Body of pancreas (tissue), 4 donors: Measurements from ENCODE around the gene MAPK8IP1. TPM values are rescaled to one million over a fixed set of nuclear protein-coding genes. Genes with fewer than 3 reads are reported as not detected.

ENCODE experiments used
- ATAC-seq: fragments of 150-250 bp; one replicate; pipeline ENCODE4 v1.9.1; 2016
- DNase-seq, 4 donors: peaks; one replicate each; pipeline ENCODE4 v3.0.0-alpha.2; 2019
- H3K27ac ChIP-seq, 4 donors: fragments of 200-600 bp; sonication (generic); 1 replicate in 3 of 4; 2 replicates in 1 of 4; pipeline versions ENCODE4 v1.5.1 to v1.6.1; 2016 to 2019; ENCODE audit warnings: mild to moderate bottlenecking in 1 of 4, mixed read lengths in 1 of 4, moderate library complexity in 1 of 4
- H3K27me3 ChIP-seq, 2 donors: fragments of 200-600 bp; sonication (generic); one replicate each; pipeline ENCODE4 v1.6.0; 2016; ENCODE audit warnings: mild to moderate bottlenecking in 1 of 2
- H3K36me3 ChIP-seq, 2 donors: fragments of 200-600 bp; sonication (generic); replicated peaks in 1 of 2; 2 replicates each; pipeline ENCODE4 v1.5.1; 2016; ENCODE audit warnings: low read depth in 2 of 2; ENCODE audit not compliant: insufficient read depth in 1 of 2
- H3K4me1 ChIP-seq: fragments of 200-600 bp; sonication (generic); one replicate; pipeline ENCODE4 v1.6.0; 2016
- H3K4me3 ChIP-seq, 2 donors: fragments of 200-600 bp; sonication (generic); 1 replicate in 1 of 2; 2 replicates in 1 of 2; pipeline ENCODE4 v1.5.1; 2016 to 2019
- H3K9me3 ChIP-seq, 3 donors: fragments of 200-600 bp; sonication (generic); 1 replicate in 2 of 3; 2 replicates in 1 of 3; pipeline ENCODE4 v1.5.1; 2016
- CTCF ChIP-seq, 7 experiments: fragments of 450-650 bp in 4 of 7; fragments of 200-600 bp in 3 of 7; sonication (generic) in 3 of 7; IDR thresholded peaks; one replicate each; pipeline ENCODE4 v1.5.1; 2016 to 2019; ENCODE audit warnings: antibody characterized with exemption in 7 of 7
- POLR2A ChIP-seq, 3 donors: fragments of 450-650 bp; IDR thresholded peaks; one replicate each; pipeline ENCODE4 v1.6.1; 2016; ENCODE audit warnings: antibody characterized with exemption in 3 of 3, mild to moderate bottlenecking in 2 of 3
- WGBS, 2 donors: methylation state at CpG; one replicate each; pipeline ENCODE4 v1.1.5; 2017; 5-methylcytosine and 5-hydroxymethylcytosine counted together
- intact Hi-C: fragments of 100-400 bp; cut with DNase I; formaldehyde crosslinking; loops from one replicate; pipeline ENCODE4 v1.15.1; 2023
- total RNA-seq, 2 donors: library from RNA; depleted of rRNA; stranded (reverse); fragments of >200 nt; gene quantifications; one replicate each; pipeline ENCODE4 v1.1.0, GENCODE V29; 2016

The MAPK8IP1 gene
- total RNA-seq, 2 donors from 2014 or later: 23.7 to 32.4 TPM

- Histone ChIP-seq H3K36me3 (peaks cover 0 to 5% of the 10 kb centered on the region in 2 donors), H3K4me1 (peaks cover 35% of the 10 kb centered on the region), H3K27ac (no peak overlapping the region), H3K4me3 (no peak overlapping the region), H3K9me3 (no peaks in the 10 kb centered on the region), H3K27me3 (no peaks in the 10 kb centered on the region)
- intact Hi-C loops: no loop called here
- DNase-seq: peak in 2 of 4 donors; percentile 11 to 22
- WGBS, 2 donors: 86 to 93% methylated on average over 21 to 22 of the region's 22 CpGs
- TF ChIP-seq POLR2A (IDR thresholded peaks at IDR 0.05) (no peak), CTCF (IDR thresholded peaks at IDR 0.05) (no peak)
- ATAC-seq: no peak
These were observed 38.8 kb downstream of the MAPK8IP1 start for GRCh38 chr11:45924036-45924915.

- Histone ChIP-seq H3K9me3 (no peaks in the 10 kb centered on the region), H3K4me3 (no peak overlapping the region), H3K36me3 (peaks cover 0 to 5% of the 10 kb centered on the region in 2 donors), H3K4me1 (peaks cover 34% of the 10 kb centered on the region), H3K27ac (no peak overlapping the region), H3K27me3 (no peaks in the 10 kb centered on the region)
- ATAC-seq (no peak), DNase-seq (no peak)
- 88 to 97% methylated on average over 5 to 6 of the region's 6 CpGs for WGBS, 2 donors
- intact Hi-C loops: no loop called here
- TF ChIP-seq CTCF (IDR thresholded peaks at IDR 0.05) (no peak), POLR2A (IDR thresholded peaks at IDR 0.05) (no peak)
These were observed 39.5 kb downstream of the MAPK8IP1 start for GRCh38 chr11:45924927-45925326.

GRCh38 chr11:45925550-45925949 lies 40.1 kb downstream of the MAPK8IP1 start:
- DNase-seq: no peak
- H3K27me3 ChIP-seq: no peaks in the 10 kb centered on the region
- no peak for ATAC-seq
- H3K9me3 ChIP-seq: no peaks in the 10 kb centered on the region
- no peak overlapping the region for H3K27ac ChIP-seq
- peaks cover 37% of the 10 kb centered on the region for H3K4me1 ChIP-seq
- H3K4me3 ChIP-seq: no peak overlapping the region
- TF ChIP-seq POLR2A (IDR thresholded peaks at IDR 0.05) (no peak), CTCF (IDR thresholded peaks at IDR 0.05) (no peak)
- 88 to 90% methylated on average over 3 of the region's 3 CpGs for WGBS, 2 donors
- intact Hi-C loops: no loop called here
- peaks cover 0 to 5% of the 10 kb centered on the region in 2 donors for H3K36me3 ChIP-seq

GRCh38 chr11:45926001-45926401 lies 40.5 kb downstream of the MAPK8IP1 start:
- 78 to 82% methylated on average over 5 to 12 of the region's 12 CpGs for WGBS, 2 donors
- DNase-seq: peak in 2 of 4 donors; percentile 9 to 12
- no peak for TF ChIP-seq CTCF (IDR thresholded peaks at IDR 0.05)
- TF ChIP-seq POLR2A (IDR thresholded peaks at IDR 0.05): no peak

More at GRCh38 chr11:45926001-45926401, 40.5 kb downstream of the MAPK8IP1 start:
- Histone ChIP-seq H3K4me1 (peaks cover 32% of the 10 kb centered on the region), H3K4me3 (no peak overlapping the region), H3K27ac (no peak overlapping the region), H3K9me3 (no peaks in the 10 kb centered on the region), H3K36me3 (peaks cover 0 to 5% of the 10 kb centered on the region in 2 donors), H3K27me3 (no peaks in the 10 kb centered on the region)
- ATAC-seq: no peak
- intact Hi-C loops: no loop called here
